OCI-LY1 (cell line): ENCODE measurements around the gene CLIP2.

Experiments used
- H2AFZ ChIP-seq: fragments of 200-600 bp; sonication (generic), shearing (Covaris generic); 2 replicates; pipeline ENCODE4 v1.6.0; 2014; ENCODE audit warnings: antibody characterized with exemption, mild to moderate bottlenecking, low read length
- H3F3A ChIP-seq: fragments of 200-600 bp; sonication (generic), shearing (Covaris generic); 2 replicates; pipeline ENCODE4 v1.6.0; 2014; ENCODE audit warnings: mild to moderate bottlenecking, antibody characterized with exemption, low read length, moderate library complexity; ENCODE audit not compliant: insufficient read depth
- H3K27ac ChIP-seq: fragments of 200-600 bp; sonication (generic); 2 replicates; pipeline ENCODE4 v1.5.1; 2014; ENCODE audit warnings: low read length, mixed run types, mild to moderate bottlenecking, low read depth; ENCODE audit not compliant: poor library complexity, severe bottlenecking
- H3K27me3 ChIP-seq: fragments of 200-600 bp; sonication (generic); 2 replicates; pipeline ENCODE4 v1.6.0; 2014; ENCODE audit warnings: antibody characterized with exemption, mild to moderate bottlenecking, low read length, moderate library complexity; ENCODE audit not compliant: insufficient read depth
- H3K36me3 ChIP-seq: fragments of 200-600 bp; sonication (generic); 2 replicates; pipeline ENCODE4 v1.6.1; 2014; ENCODE audit warnings: mild to moderate bottlenecking, antibody characterized with exemption, low read length, moderate library complexity, mixed read lengths; ENCODE audit not compliant: insufficient read depth
- H3K4me1 ChIP-seq: fragments of 200-600 bp; sonication (generic); 2 replicates; pipeline ENCODE4 v1.5.1; 2014; ENCODE audit warnings: mild to moderate bottlenecking, low read length, moderate library complexity; ENCODE audit not compliant: insufficient read depth, severe bottlenecking
- H3K4me2 ChIP-seq: fragments of 200-600 bp; sonication (generic), shearing (Covaris generic); 2 replicates; pipeline ENCODE4 v1.6.1; 2014; ENCODE audit warnings: low read length
- H3K4me3 ChIP-seq: fragments of 200-600 bp; sonication (generic); 2 replicates; pipeline ENCODE4 v1.5.1; 2014; ENCODE audit warnings: low read length, low read depth, mild to moderate bottlenecking, mixed read lengths; ENCODE audit not compliant: poor library complexity, severe bottlenecking
- H3K79me2 ChIP-seq: fragments of 200-600 bp; shearing (Covaris generic); 2 replicates; pipeline ENCODE4 v1.6.1; 2016; ENCODE audit warnings: mixed run types, low read length, mixed read lengths; ENCODE audit not compliant: insufficient read depth
- H3K9ac ChIP-seq: fragments of 200-600 bp; sonication (generic), shearing (Covaris generic); 2 replicates; pipeline ENCODE4 v1.6.1; 2014; ENCODE audit warnings: mild to moderate bottlenecking, low read length, mixed read lengths
- H3K9me2 ChIP-seq: fragments of 200-600 bp; sonication (generic), shearing (Covaris generic); 2 replicates; pipeline ENCODE4 v1.6.1; 2014; ENCODE audit warnings: low read depth, mild to moderate bottlenecking, low read length, mixed read lengths
- H3K9me3 ChIP-seq: fragments of 200-600 bp; shearing (Covaris generic); 2 replicates; pipeline ENCODE4 v1.6.1; 2014; ENCODE audit warnings: low read length, mixed read lengths
- H4K20me1 ChIP-seq: fragments of 200-600 bp; sonication (generic), shearing (Covaris generic); 2 replicates; pipeline ENCODE4 v1.6.0; 2016; ENCODE audit warnings: mild to moderate bottlenecking, low read length; ENCODE audit not compliant: insufficient read depth
- EZH2 ChIP-seq: fragments of 200-600 bp; sonication (generic), shearing (Covaris generic); IDR thresholded peaks from 2 replicates; pipeline ENCODE4 v1.8.0; 2017; ENCODE audit warnings: borderline replicate concordance, mixed run types, mild to moderate bottlenecking, antibody characterized with exemption, low read length, moderate library complexity, mixed read lengths
- TF ChIP-seq, protein P1 (sequence below): fragments of 200-600 bp; sonication (generic), shearing (Covaris generic); IDR thresholded peaks from 2 replicates; pipeline ENCODE4 v1.5.1; 2017; ENCODE audit warnings: mild to moderate bottlenecking, antibody characterized with exemption, low read length, moderate library complexity, mixed read lengths

CLIP2 gene

DNA sequence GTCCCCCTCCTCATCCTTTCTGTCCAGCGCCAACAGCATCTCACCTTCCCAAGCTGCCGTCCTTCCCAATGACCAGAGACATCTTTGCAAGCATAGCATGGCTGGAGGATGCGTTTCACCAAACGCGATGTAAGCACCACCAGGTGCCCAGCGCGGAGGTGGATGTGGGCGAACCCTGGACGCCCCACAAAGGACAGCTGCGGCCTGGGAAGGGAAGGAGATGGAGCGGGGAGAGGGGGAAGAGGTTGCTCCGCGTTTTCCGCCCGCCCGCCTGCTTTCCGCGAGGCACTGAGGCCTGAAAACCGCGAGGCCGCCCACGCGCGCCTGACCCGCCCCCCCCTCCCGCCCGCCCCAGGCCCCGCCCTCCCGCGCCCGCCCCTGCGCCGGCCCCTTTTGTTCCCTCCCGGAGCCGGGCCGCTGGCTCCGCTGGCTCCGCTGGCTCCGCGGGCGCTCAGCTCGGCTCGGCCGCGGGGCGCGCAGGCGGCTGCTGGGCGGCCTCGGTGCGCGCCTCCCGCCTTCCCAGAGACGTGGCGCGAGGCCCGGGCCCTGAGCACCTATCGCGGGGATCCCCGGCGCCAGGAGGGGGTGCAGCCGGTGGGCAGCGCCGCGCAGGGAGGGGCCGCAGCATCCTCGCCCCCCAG lies at the start of gene CLIP2:
TSS of gene CLIP2 (plus strand) at position 390 of the 641 bp plus-strand sequence. CDS start 28,140 bp downstream, outside the sequence.
- H3K9me2 ChIP-seq: no peaks in the 10 kb centered on the region
- H3K79me2 ChIP-seq: no peaks in the 10 kb centered on the region
- no peak for TF ChIP-seq EZH2
- TF ChIP-seq, protein P1, sequence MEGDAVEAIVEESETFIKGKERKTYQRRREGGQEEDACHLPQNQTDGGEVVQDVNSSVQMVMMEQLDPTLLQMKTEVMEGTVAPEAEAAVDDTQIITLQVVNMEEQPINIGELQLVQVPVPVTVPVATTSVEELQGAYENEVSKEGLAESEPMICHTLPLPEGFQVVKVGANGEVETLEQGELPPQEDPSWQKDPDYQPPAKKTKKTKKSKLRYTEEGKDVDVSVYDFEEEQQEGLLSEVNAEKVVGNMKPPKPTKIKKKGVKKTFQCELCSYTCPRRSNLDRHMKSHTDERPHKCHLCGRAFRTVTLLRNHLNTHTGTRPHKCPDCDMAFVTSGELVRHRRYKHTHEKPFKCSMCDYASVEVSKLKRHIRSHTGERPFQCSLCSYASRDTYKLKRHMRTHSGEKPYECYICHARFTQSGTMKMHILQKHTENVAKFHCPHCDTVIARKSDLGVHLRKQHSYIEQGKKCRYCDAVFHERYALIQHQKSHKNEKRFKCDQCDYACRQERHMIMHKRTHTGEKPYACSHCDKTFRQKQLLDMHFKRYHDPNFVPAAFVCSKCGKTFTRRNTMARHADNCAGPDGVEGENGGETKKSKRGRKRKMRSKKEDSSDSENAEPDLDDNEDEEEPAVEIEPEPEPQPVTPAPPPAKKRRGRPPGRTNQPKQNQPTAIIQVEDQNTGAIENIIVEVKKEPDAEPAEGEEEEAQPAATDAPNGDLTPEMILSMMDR: no peak
- H2AFZ ChIP-seq: no peak within 1 kb of the TSS
- peak within 1 kb of the TSS; percentile 71 for H3K4me2 ChIP-seq
- no peaks in the 10 kb centered on the region for H3K36me3 ChIP-seq
- H3K9me3 ChIP-seq: no peaks in the 10 kb centered on the region
- no peak within 1 kb of the TSS for H3K27ac ChIP-seq
- no peaks in the 10 kb centered on the region for H3F3A ChIP-seq
- peak within 1 kb of the TSS; percentile 56 for H3K4me3 ChIP-seq
- no peaks in the 10 kb centered on the region for H4K20me1 ChIP-seq
- peaks cover 34% of the 10 kb centered on the region; the same call in 1 of the 2 replicates for H3K27me3 ChIP-seq
- peaks cover 12% of the 10 kb centered on the region for H3K4me1 ChIP-seq
- peak within 1 kb of the TSS; percentile 47; the same call in 1 of the 2 replicates for H3K9ac ChIP-seq

DNA sequence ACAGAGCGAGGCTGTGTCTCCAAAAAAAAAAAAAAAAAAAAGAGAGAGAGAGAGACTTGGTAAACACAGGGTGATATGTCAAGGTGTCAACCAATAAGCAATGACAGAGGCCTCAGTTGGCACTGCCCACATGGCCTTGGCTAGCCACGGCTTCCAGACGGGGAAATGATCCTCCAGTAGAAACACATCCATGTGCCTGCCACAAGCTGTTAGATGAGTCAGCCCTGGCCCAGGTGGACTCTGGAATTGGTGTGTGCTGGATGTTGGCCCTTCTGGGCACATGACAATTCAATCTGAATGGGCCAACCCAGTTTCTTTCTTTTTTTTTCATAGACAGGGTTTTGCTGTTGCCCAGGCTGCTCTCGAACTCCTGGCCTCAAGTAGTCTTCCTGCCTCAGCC lies 48.7 kb upstream of the CLIP2 start:
- Histone ChIP-seq H3K27me3 (no peaks in the 10 kb centered on the region), H3K36me3 (peaks cover 95% of the 10 kb centered on the region), H3K27ac (no peak overlapping the region), H3K9ac (no peak overlapping the region), H4K20me1 (no peaks in the 10 kb centered on the region), H3K79me2 (no peaks in the 10 kb centered on the region), H3K4me1 (no peaks in the 10 kb centered on the region), H2AFZ (no peak overlapping the region), H3K9me2 (no peaks in the 10 kb centered on the region), H3K4me3 (no peak overlapping the region), H3K9me3 (no peaks in the 10 kb centered on the region), H3F3A (no peaks in the 10 kb centered on the region), H3K4me2 (no peak overlapping the region)
- TF ChIP-seq, protein P1: no peak
- TF ChIP-seq EZH2: no peak

DNA sequence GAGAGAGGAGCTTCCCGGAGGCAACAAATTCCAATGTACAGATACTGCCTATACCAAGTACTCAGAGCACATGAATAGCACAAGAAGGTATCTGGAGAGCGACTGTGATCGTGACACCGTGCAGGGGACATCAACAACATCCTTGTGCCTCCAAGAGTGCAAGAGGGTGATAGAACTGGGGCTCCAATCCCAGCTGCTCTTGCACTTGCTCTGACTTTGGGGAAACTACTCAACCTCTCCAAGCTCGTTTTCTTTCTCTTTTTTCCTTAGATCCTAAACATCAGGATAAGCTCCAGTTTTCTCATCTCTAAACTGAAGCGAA lies 47.1 kb upstream of the CLIP2 start:
- Histone ChIP-seq H3K9me3 (no peaks in the 10 kb centered on the region), H3K4me3 (no peak overlapping the region), H3K27ac (no peak overlapping the region), H3K4me1 (no peaks in the 10 kb centered on the region), H3K9ac (no peak overlapping the region; the same call in 1 of the 2 replicates), H4K20me1 (no peaks in the 10 kb centered on the region), H3K36me3 (peaks cover 90% of the 10 kb centered on the region), H2AFZ (no peak overlapping the region), H3K27me3 (no peaks in the 10 kb centered on the region), H3K79me2 (no peaks in the 10 kb centered on the region), H3K4me2 (no peak overlapping the region), H3K9me2 (no peaks in the 10 kb centered on the region), H3F3A (no peaks in the 10 kb centered on the region)
- TF ChIP-seq EZH2: no peak
- TF ChIP-seq, protein P1: no peak
